ENCODE results near the gene NUP210L.

NUP210L gene

GRCh38 chr1:153987621-153988020, 167.3 kb downstream of the NUP210L start:
- H3K4me3 ChIP-seq (ENCODE audit: low read depth, low read length): no peak overlapping the region

GRCh38 chr1:153985941-153986761, 168.7 kb downstream of the NUP210L start, which contains the start of gene RAB13:
TSS of gene RAB13 (minus strand) at chr1:153986339. CDS start at chr1:153986236, 103 bp downstream.
- Histone ChIP-seq H3K4me3 (ENCODE audit: low read depth, low read length) (peak within 1 kb of the TSS; percentile 59), H3K27ac (ENCODE audit: extremely low read depth, low read depth, low read length) (peak within 1 kb of the TSS; percentile 68), H3K9me3 (ENCODE audit: control insufficient read depth, insufficient read depth, low read depth, low read length) (no peaks in the 10 kb centered on the region), H3K4me1 (ENCODE audit: control insufficient read depth, insufficient read depth, low read length) (peaks cover 8% of the 10 kb centered on the region; the same call in 1 of the 2 replicates), H3K36me3 (ENCODE audit: control insufficient read depth in 2 of 2, insufficient read depth in 1 of 2, low read length in 2 of 2) (peaks cover 7 to 32% of the 10 kb centered on the region in 2 experiments)
- POLR2A ChIA-PET: interaction anchor here (0.6 to 6.3 kb wide), 10 partner anchors 9 to 327 kb away, joined by 3 to 114 read pairs (median 4); partner anchors contain the start of genes CREB3L4, CRTC2, DENND4B and INTS3
- CTCF ChIA-PET: interaction anchor here (0.6 to 4.3 kb wide), 54 partner anchors 8 to 675 kb away, joined by 3 to 46 read pairs (median 5); partner anchors contain the start of genes CHTOP, CREB3L4, CRTC2 and DENND4B
- 0 out of 2 replicates have a peak, but pooled peaks have one; percentile 50 for TF ChIP-seq ZSCAN30 (tag by site-specific recombination; IDR thresholded peaks at IDR 0.05)
- no peak for TF ChIP-seq ZNF214 (tag by site-specific recombination; IDR thresholded peaks at IDR 0.05; ENCODE audit: borderline replicate concordance)
- TF ChIP-seq ZNF580 (tag by site-specific recombination; IDR thresholded peaks at IDR 0.05): no peak
- no peak for TF ChIP-seq ZNF585B (tag by site-specific recombination; IDR thresholded peaks at IDR 0.05)
- TF ChIP-seq KLF9 (tag by site-specific recombination; IDR thresholded peaks at IDR 0.05; ENCODE audit: low read depth): peak; percentile 48; the same call in 1 of the 2 replicates
- TF ChIP-seq ZNF280D (tag by site-specific recombination; IDR thresholded peaks at IDR 0.05): 0 out of 2 replicates have a peak, but pooled peaks have one; percentile 3
- TF ChIP-seq ZNF341 (tag by site-specific recombination; IDR thresholded peaks at IDR 0.05; ENCODE audit: low read depth): peak; percentile 42; the same call in 1 of the 2 replicates
- no peak for TF ChIP-seq ZBTB10 (tag by site-specific recombination; IDR thresholded peaks at IDR 0.05)
- no peak for TF ChIP-seq REPIN1 (tag by site-specific recombination; IDR thresholded peaks at IDR 0.05; ENCODE audit: low read depth)
- TF ChIP-seq ZNF670 (tag by site-specific recombination; IDR thresholded peaks at IDR 0.05; ENCODE audit: low read depth): no peak
- TF ChIP-seq ZNF621 (tag by site-specific recombination; IDR thresholded peaks at IDR 0.05): no peak
- no peak for TF ChIP-seq ZSCAN18 (tag by site-specific recombination; IDR thresholded peaks at IDR 0.05)
- no peak for TF ChIP-seq ZNF423 (tag by site-specific recombination; IDR thresholded peaks at IDR 0.05)
- no peak for TF ChIP-seq SCRT1 (tag by site-specific recombination; IDR thresholded peaks at IDR 0.05; ENCODE audit: borderline replicate concordance)
- TF ChIP-seq ZNF138 (tag by site-specific recombination; IDR thresholded peaks at IDR 0.05; ENCODE audit: borderline replicate concordance): no peak
- TF ChIP-seq ZNF16 (tag by site-specific recombination; IDR thresholded peaks at IDR 0.05; ENCODE audit: low read depth): no peak
- TF ChIP-seq BCL6B (tag by site-specific recombination; IDR thresholded peaks at IDR 0.05): no peak
- TF ChIP-seq TRIM28 (IDR thresholded peaks at IDR 0.05; ENCODE audit: borderline replicate concordance, low read length): no peak
- TF ChIP-seq HOXA7 (CRISPR knock-in tag; IDR thresholded peaks at IDR 0.05; ENCODE audit: borderline replicate concordance): no peak

More at GRCh38 chr1:153987621-153988020, 167.3 kb downstream of the NUP210L start:
- CTCF ChIA-PET: interaction anchor here (0.7 to 4.3 kb wide), 21 partner anchors 9 to 476 kb away, joined by 3 to 46 read pairs (median 10); partner anchors contain the start of genes CREB3L4, JTB, SLC27A3 and SLC39A1
- TF ChIP-seq ZNF362 (tag by site-specific recombination; IDR thresholded peaks at IDR 0.05) (peak; percentile 95), ZNF792 (tag by site-specific recombination; IDR thresholded peaks at IDR 0.05) (no peak)
- peaks cover 16 to 33% of the 10 kb centered on the region in 2 experiments for H3K36me3 ChIP-seq (ENCODE audit: control insufficient read depth in 2 of 2, insufficient read depth in 1 of 2, low read length in 2 of 2)
- H3K27ac ChIP-seq (ENCODE audit: extremely low read depth, low read depth, low read length): no peak overlapping the region
- POLR2A ChIA-PET: interaction anchor here (0.6 to 6.3 kb wide), 6 partner anchors 10 to 329 kb away, joined by 3 to 114 read pairs (median 8); partner anchors contain the start of genes CREB3L4, JTB and SNAPIN
- no peaks in the 10 kb centered on the region for H3K9me3 ChIP-seq (ENCODE audit: control insufficient read depth, insufficient read depth, low read depth, low read length)
- H3K4me1 ChIP-seq (ENCODE audit: control insufficient read depth, insufficient read depth, low read length): peaks cover 8% of the 10 kb centered on the region; the same call in 1 of the 2 replicates
